ENCODE results near the gene MCAT. TPM values are rescaled to one million over a fixed set of nuclear protein-coding genes. Genes with fewer than 3 reads are reported as not detected.

MCAT gene
- total RNA-seq, 3 donors from 2014 or later = 18.6 to 31.1 (median 26.2) TPM

GRCh38 chr22:43168471-43169309 is 25.5 kb upstream of the MCAT start:
- H3K9me3 ChIP-seq = no peaks in the 10 kb centered on the region
- H3K4me3 ChIP-seq = no peak overlapping the region
- no peaks in the 10 kb centered on the region for H3K27me3 ChIP-seq
- no peak for DNase-seq (ENCODE audit: low spot score in 2 of 2)
- intact Hi-C loops (cut with DNase I; ENCODE audit: low total_unique reads) = loop anchor here (5.0 kb wide), 1 partner anchor 1691 kb away; no protein-coding TSS in a partner anchor
- no peaks in the 10 kb centered on the region for H3K36me3 ChIP-seq
- TF ChIP-seq, protein P1, sequence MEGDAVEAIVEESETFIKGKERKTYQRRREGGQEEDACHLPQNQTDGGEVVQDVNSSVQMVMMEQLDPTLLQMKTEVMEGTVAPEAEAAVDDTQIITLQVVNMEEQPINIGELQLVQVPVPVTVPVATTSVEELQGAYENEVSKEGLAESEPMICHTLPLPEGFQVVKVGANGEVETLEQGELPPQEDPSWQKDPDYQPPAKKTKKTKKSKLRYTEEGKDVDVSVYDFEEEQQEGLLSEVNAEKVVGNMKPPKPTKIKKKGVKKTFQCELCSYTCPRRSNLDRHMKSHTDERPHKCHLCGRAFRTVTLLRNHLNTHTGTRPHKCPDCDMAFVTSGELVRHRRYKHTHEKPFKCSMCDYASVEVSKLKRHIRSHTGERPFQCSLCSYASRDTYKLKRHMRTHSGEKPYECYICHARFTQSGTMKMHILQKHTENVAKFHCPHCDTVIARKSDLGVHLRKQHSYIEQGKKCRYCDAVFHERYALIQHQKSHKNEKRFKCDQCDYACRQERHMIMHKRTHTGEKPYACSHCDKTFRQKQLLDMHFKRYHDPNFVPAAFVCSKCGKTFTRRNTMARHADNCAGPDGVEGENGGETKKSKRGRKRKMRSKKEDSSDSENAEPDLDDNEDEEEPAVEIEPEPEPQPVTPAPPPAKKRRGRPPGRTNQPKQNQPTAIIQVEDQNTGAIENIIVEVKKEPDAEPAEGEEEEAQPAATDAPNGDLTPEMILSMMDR (IDR thresholded peaks at IDR 0.05) = no peak
- TF ChIP-seq POLR2AphosphoS5 (IDR thresholded peaks at IDR 0.05) (no peak), POLR2A (IDR thresholded peaks at IDR 0.05) (no peak)
- H3K27ac ChIP-seq = no peak overlapping the region
- peaks cover 0 to 5% of the 10 kb centered on the region in 2 donors for H3K4me1 ChIP-seq

GRCh38 chr22:43167001-43167589 is 23.9 kb upstream of the MCAT start:
- H3K36me3 ChIP-seq = no peaks in the 10 kb centered on the region
- intact Hi-C loops (cut with DNase I; ENCODE audit: low total_unique reads) = loop anchor here (5.0 kb wide), 1 partner anchor 1690 kb away; no protein-coding TSS in a partner anchor
- no peak overlapping the region for H3K27ac ChIP-seq
- DNase-seq (ENCODE audit: low spot score in 2 of 2) = no peak
- peaks cover 0 to 9% of the 10 kb centered on the region in 2 donors for H3K4me1 ChIP-seq
- no peaks in the 10 kb centered on the region for H3K9me3 ChIP-seq
- TF ChIP-seq, protein P1 (IDR thresholded peaks at IDR 0.05) = no peak
- TF ChIP-seq POLR2A (IDR thresholded peaks at IDR 0.05) = no peak
- H3K27me3 ChIP-seq = no peaks in the 10 kb centered on the region
- H3K4me3 ChIP-seq = no peak overlapping the region

DNA sequence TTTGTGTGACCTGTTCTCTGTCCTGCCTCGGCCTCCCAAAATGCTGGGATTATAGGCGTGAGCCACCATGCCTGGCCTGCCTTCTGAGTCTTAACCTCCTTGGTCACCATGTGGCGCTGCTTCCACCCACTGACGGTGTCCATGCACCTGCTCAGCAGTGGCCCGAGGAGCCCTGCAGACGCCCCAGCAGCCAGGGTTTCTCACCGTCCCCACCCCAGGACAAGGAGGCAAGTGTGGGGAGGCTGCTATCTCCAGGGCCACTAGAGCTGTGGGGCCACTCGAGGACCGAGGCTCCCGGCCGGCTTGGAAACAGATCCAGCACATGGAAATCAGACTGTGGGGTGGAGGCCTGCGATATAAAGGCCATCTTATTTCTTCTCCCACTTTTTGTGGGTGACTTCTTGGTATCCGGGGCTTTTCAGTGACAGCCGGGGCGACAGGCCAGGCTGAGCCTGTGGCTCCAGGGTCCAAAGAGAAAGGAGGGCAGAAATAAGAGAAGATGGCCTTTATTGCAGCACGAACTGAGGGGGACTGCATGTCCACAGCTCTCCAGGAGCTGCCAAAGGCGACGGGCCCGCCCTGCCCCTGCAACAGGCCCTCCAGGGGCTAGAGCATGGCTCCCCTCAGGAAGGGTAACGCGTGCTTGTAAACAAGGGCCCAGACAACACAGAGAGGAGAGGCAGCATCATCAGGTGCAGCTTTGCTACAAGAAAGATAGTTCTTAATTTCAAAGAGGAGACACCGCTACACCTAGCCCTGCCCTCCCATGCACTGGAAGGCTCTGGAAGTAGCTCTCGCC is 23.1 kb upstream of the MCAT start:
- Histone ChIP-seq H3K27ac (no peak overlapping the region), H3K9me3 (no peaks in the 10 kb centered on the region), H3K4me1 (peaks cover 0 to 9% of the 10 kb centered on the region in 2 donors), H3K27me3 (no peaks in the 10 kb centered on the region), H3K36me3 (no peaks in the 10 kb centered on the region), H3K4me3 (no peak overlapping the region)
- TF ChIP-seq POLR2A (IDR thresholded peaks at IDR 0.05) (no peak), POLR2AphosphoS5 (IDR thresholded peaks at IDR 0.05) (no peak)
- TF ChIP-seq, protein P1 (IDR thresholded peaks at IDR 0.05) = no peak
- intact Hi-C loops (cut with DNase I; ENCODE audit: low total_unique reads) = loop anchor here (5.0 kb wide), 1 partner anchor 1689 kb away; no protein-coding TSS in a partner anchor
- no peak for DNase-seq (ENCODE audit: low spot score in 2 of 2)

- Histone ChIP-seq H3K36me3 (no peaks in the 10 kb centered on the region), H3K27ac (peak overlapping the region in 1 of 2 donors; percentile 75), H3K9me3 (no peaks in the 10 kb centered on the region), H3K27me3 (no peaks in the 10 kb centered on the region), H3K4me1 (peaks cover 0 to 9% of the 10 kb centered on the region in 2 donors), H3K4me3 (no peak overlapping the region)
- intact Hi-C loops (cut with DNase I; ENCODE audit: low total_unique reads) = loop anchor here (5.0 kb wide), 1 partner anchor 1687 kb away; no protein-coding TSS in a partner anchor
- TF ChIP-seq POLR2A (IDR thresholded peaks at IDR 0.05) = no peak
- no peak for TF ChIP-seq POLR2AphosphoS5 (IDR thresholded peaks at IDR 0.05)
- TF ChIP-seq, protein P1 (IDR thresholded peaks at IDR 0.05) = no peak
- no peak for DNase-seq (ENCODE audit: low spot score in 2 of 2)
Observed at GRCh38 chr22:43164636-43165035, 21.4 kb upstream of the MCAT start.

Data from breast epithelium (tissue), 4 donors.